HEK293T (cell line): ENCODE measurements around the gene RIPPLY1.

Experiments
- CTCF ChIA-PET: fragments of 350-600 bp; formaldehyde crosslinking; extraction: SDS; loops from one replicate; lab custom pipeline; 2021; ENCODE audit warnings: antibody characterized with exemption, inconsistent platforms; lab: Yijun Ruan, JAX
- POLR2A ChIA-PET: fragments of 350-600 bp; formaldehyde crosslinking; extraction: SDS; loops from one replicate; lab custom pipeline; 2020; ENCODE audit warnings: antibody characterized with exemption, inconsistent platforms; lab: Yijun Ruan, JAX
- DNase-seq: peaks from one replicate; pipeline ENCODE4 v3.0.0; 2012; ENCODE audit warnings: mixed read lengths; ENCODE audit errors: extremely low spot score
- ARNT ChIP-seq: fragments of 450-650 bp; IDR thresholded peaks from 2 replicates; pipeline ENCODE4 v1.6.1; 2017; ENCODE audit warnings: mild to moderate bottlenecking
- BHLHE40 ChIP-seq: fragments of 450-650 bp; IDR thresholded peaks from 2 replicates; pipeline ENCODE4 v1.6.1; 2016; ENCODE audit warnings: mild to moderate bottlenecking, moderate library complexity, borderline replicate concordance
- CTBP1 ChIP-seq: fragments of 450-650 bp; IDR thresholded peaks from 2 replicates; pipeline ENCODE4 v1.6.1; 2016; ENCODE audit warnings: borderline replicate concordance
- ELF4 ChIP-seq: fragments of 450-650 bp; IDR thresholded peaks from 2 replicates; pipeline ENCODE4 v1.6.1; 2017; ENCODE audit warnings: antibody characterized with exemption
- FOXA1 ChIP-seq: fragments of 450-650 bp; IDR thresholded peaks from 2 replicates; pipeline ENCODE4 v1.6.1; 2016; ENCODE audit warnings: mild to moderate bottlenecking
- FOXK2 ChIP-seq: fragments of 450-650 bp; IDR thresholded peaks from 2 replicates; pipeline ENCODE4 v1.6.1; 2016; ENCODE audit warnings: mild to moderate bottlenecking
- FOXM1 ChIP-seq: fragments of 450-650 bp; IDR thresholded peaks from 2 replicates; pipeline ENCODE4 v1.6.1; 2017; ENCODE audit warnings: mild to moderate bottlenecking, borderline replicate concordance
- HDGF ChIP-seq: fragments of 450-650 bp; IDR thresholded peaks from 2 replicates; pipeline ENCODE4 v1.6.1; 2017; ENCODE audit warnings: antibody characterized with exemption, borderline replicate concordance
- L3MBTL2 ChIP-seq: fragments of 450-650 bp; conservative IDR thresholded peaks from 2 replicates; pipeline ENCODE4 v1.6.1; 2016; ENCODE audit warnings: mild to moderate bottlenecking
- LEF1 ChIP-seq: fragments of 450-650 bp; IDR thresholded peaks from 2 replicates; pipeline ENCODE4 v1.6.1; 2017; ENCODE audit warnings: mild to moderate bottlenecking, borderline replicate concordance
- NFRKB ChIP-seq: fragments of 450-650 bp; IDR thresholded peaks from 2 replicates; pipeline ENCODE4 v1.6.1; 2016; ENCODE audit warnings: mild to moderate bottlenecking, moderate library complexity
- SP1 ChIP-seq: fragments of 450-650 bp; IDR thresholded peaks from 2 replicates; pipeline ENCODE4 v1.6.1; 2017
- SUZ12 ChIP-seq: fragments of 450-650 bp; IDR thresholded peaks from 2 replicates; pipeline ENCODE4 v1.6.1; 2016; ENCODE audit warnings: mild to moderate bottlenecking
- TARDBP ChIP-seq: fragments of 450-650 bp; IDR thresholded peaks from 2 replicates; pipeline ENCODE4 v1.6.1; 2016
- ZNF384 ChIP-seq: fragments of 450-650 bp; IDR thresholded peaks from 2 replicates; pipeline ENCODE4 v1.6.1; 2016
- TF ChIP-seq, protein P1 (sequence below): fragments of 450-650 bp; IDR thresholded peaks from 2 replicates; pipeline ENCODE4 v1.6.1; 2016

Gene RIPPLY1, protein sequence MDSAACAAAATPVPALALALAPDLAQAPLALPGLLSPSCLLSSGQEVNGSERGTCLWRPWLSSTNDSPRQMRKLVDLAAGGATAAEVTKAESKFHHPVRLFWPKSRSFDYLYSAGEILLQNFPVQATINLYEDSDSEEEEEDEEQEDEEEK

GRCh38 chrX:106903291-106903824, at the start of gene RIPPLY1:
TSS of gene RIPPLY1 (minus strand) at chrX:106903341. CDS start at chrX:106903287, 54 bp downstream.
- no peak for TF ChIP-seq L3MBTL2
- no peak for TF ChIP-seq ZNF384
- no peak for TF ChIP-seq SUZ12
- TF ChIP-seq HDGF, result no peak
- TF ChIP-seq TARDBP, result no peak
- TF ChIP-seq FOXK2, result no peak
- TF ChIP-seq ARNT, result no peak
- TF ChIP-seq BHLHE40, result no peak
- no peak for TF ChIP-seq CTBP1
- no peak for TF ChIP-seq FOXM1
- no peak for TF ChIP-seq ELF4
- no peak for TF ChIP-seq LEF1
- TF ChIP-seq NFRKB, result no peak
- TF ChIP-seq SP1, result no peak
- no peak for TF ChIP-seq FOXA1
- TF ChIP-seq, protein P1, sequence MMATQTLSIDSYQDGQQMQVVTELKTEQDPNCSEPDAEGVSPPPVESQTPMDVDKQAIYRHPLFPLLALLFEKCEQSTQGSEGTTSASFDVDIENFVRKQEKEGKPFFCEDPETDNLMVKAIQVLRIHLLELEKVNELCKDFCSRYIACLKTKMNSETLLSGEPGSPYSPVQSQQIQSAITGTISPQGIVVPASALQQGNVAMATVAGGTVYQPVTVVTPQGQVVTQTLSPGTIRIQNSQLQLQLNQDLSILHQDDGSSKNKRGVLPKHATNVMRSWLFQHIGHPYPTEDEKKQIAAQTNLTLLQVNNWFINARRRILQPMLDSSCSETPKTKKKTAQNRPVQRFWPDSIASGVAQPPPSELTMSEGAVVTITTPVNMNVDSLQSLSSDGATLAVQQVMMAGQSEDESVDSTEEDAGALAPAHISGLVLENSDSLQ, result no peak
- ChIA-PET POLR2A (no interaction called here), CTCF (interaction anchor here (4.1 kb wide), 1 partner anchor 9 kb away, joined by 22 read pairs; no protein-coding TSS in a partner anchor)
- no peak for DNase-seq

DNA sequence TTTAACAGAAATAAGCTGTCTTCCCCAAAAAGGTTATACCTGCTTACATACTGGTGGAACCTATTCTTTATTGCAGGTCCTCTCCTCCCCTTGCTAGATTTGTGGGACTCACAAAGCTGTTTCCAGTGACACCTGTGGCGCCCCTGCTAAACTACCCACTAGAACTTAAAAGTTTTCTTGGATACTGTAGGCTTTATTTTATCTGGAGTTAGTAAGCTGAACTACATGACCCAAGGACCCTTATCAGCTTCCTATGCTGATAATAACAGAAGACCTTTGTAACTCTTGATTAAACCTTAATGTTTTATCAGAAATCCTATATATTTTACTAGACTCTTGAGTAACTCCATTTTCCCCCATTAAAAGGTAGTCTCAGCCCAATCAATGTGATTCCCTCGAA, 49.4 kb upstream of the RIPPLY1 start:
- no peak for DNase-seq
- POLR2A ChIA-PET, result no interaction called here
- no peak for TF ChIP-seq ARNT
- no peak for TF ChIP-seq FOXA1
- no peak for TF ChIP-seq LEF1
- no peak for TF ChIP-seq BHLHE40
- no peak for TF ChIP-seq HDGF
- TF ChIP-seq, protein P1, result no peak
- no peak for TF ChIP-seq ELF4
- TF ChIP-seq NFRKB, result no peak
- TF ChIP-seq L3MBTL2, result no peak
- TF ChIP-seq ZNF384, result no peak
- no peak for TF ChIP-seq CTBP1
- TF ChIP-seq FOXM1, result no peak
- TF ChIP-seq SP1, result no peak
- no peak for TF ChIP-seq SUZ12
- TF ChIP-seq TARDBP, result no peak
- CTCF ChIA-PET, result interaction anchor here (1.1 kb wide), 2 partner anchors 51 to 58 kb away, joined by 3 read pairs; no protein-coding TSS in a partner anchor

- DNase-seq, result no peak
- TF ChIP-seq FOXM1 (no peak), TARDBP (no peak)
- ChIA-PET POLR2A (no interaction called here), CTCF (interaction anchor here (1.1 kb wide), 2 partner anchors 51 to 57 kb away, joined by 3 read pairs; no protein-coding TSS in a partner anchor)
These were observed 48.9 kb upstream of the RIPPLY1 start for GRCh38 chrX:106952089-106952488.

GRCh38 chrX:106951230-106951629, 48.1 kb upstream of the RIPPLY1 start:
- TF ChIP-seq, protein P1, result no peak
- TF ChIP-seq NFRKB, result no peak
- TF ChIP-seq HDGF, result no peak
- no peak for TF ChIP-seq ZNF384
- TF ChIP-seq ELF4, result no peak
- no peak for TF ChIP-seq FOXA1
- TF ChIP-seq CTBP1, result no peak
- no peak for TF ChIP-seq FOXK2
- TF ChIP-seq ARNT, result no peak
- TF ChIP-seq FOXM1, result no peak
- TF ChIP-seq BHLHE40, result no peak
- TF ChIP-seq SP1, result no peak
- TF ChIP-seq SUZ12, result no peak
- no peak for TF ChIP-seq LEF1
- TF ChIP-seq TARDBP, result no peak
- DNase-seq, result no peak
- CTCF ChIA-PET, result no interaction called here
- POLR2A ChIA-PET, result no interaction called here

GRCh38 chrX:106950381-106950780, 47.2 kb upstream of the RIPPLY1 start:
- no peak for TF ChIP-seq NFRKB
- CTCF ChIA-PET, result no interaction called here
- no peak for DNase-seq
- POLR2A ChIA-PET, result no interaction called here

GRCh38 chrX:106949366-106949765, 46.2 kb upstream of the RIPPLY1 start:
- no peak for DNase-seq
- TF ChIP-seq CTBP1 (no peak), SP1 (no peak), ARNT (no peak), BHLHE40 (no peak), FOXM1 (no peak), SUZ12 (no peak), L3MBTL2 (no peak), FOXK2 (no peak), FOXA1 (no peak), NFRKB (no peak), LEF1 (no peak), HDGF (no peak), ELF4 (no peak), ZNF384 (no peak), TARDBP (no peak)
- TF ChIP-seq, protein P1, result no peak
- CTCF ChIA-PET, result no interaction called here
- POLR2A ChIA-PET, result no interaction called here
